HG02870 (cell line): ENCODE results near the gene OOSP2.

Experiments
- ATAC-seq: cut with Tn5 transposase; IDR thresholded peaks from one replicate; pipeline ENCODE4 v1.9.1; 2021; ENCODE audit warnings: mild to moderate bottlenecking, moderate library complexity; ENCODE audit not compliant: unreplicated experiment

Gene OOSP2

DNA sequence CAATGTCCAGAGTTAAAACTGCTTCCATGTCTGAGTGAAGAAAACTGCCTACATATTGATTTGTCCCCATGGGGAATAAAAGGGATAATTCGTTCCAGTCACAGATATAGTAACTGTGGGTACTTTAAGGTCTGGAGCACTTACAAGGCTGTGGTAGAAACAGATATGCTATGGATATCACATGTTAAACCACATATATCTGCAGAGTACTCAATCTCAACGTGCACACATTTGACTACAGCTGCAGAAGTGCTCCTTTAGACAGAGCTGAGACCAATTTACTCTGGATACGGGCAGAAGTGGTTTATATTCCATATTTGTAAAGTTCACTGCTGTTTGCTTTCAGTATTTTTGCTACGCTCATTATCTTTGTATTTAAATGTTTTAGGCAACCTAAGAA lies 38.5 kb downstream of the OOSP2 start:
- ATAC-seq = no peak

DNA sequence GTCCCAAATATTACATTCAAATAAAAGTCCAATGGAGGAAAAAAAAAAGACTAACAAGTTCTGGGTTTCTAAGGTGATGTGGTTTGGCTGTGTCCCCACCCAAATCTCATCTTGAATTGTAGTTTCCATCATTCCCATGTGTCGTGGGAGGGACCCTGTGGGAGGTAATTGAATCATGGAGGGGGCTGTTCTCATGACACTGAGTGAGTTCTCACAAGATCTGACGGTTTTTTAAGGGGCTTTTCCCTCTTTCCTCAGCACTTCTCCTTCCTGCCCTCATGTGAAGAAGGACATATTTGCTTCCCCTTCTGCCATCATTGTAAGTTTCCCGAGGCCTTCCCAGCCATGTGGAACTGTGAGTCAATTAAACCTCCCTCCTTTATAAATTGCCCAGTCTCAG lies 40.3 kb downstream of the OOSP2 start:
- ATAC-seq = no peak

DNA sequence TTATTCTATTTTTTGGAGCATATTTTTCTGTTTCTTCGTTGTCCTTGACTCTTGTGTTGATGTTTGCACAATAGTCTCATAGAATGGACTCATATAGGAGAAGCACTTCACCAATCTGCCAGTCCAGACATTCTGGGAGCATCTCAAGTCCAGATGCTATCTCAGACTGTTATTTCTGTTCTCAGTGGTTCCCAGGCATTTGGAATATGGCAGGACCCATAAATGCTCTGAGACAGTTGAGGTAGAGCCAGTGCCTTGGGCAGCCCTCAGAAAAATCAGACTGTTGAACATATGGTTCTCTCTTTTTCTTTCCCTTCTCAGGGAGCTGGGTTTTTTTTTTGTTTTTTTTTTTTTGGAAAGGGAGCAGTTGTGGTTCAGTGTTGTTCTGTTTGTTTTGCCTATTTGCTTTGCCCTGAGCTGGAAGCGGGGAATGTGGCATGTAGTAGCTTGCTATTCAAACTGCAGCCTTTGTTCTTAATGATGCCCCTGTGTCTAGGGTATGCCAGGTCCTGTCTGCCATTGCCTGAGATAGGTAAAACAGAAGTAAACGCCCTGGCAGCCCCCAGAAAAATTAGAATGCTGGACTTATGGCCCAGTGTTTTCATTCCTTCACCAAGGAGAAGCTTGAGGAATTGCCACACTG lies 44.5 kb downstream of the OOSP2 start:
- no peak for ATAC-seq

GRCh38 chr11:60085909-60086308 lies 45.7 kb downstream of the OOSP2 start:
- no peak for ATAC-seq

- ATAC-seq = no peak
These were observed 47.0 kb downstream of the OOSP2 start for GRCh38 chr11:60087239-60087638.

- ATAC-seq = no peak
These were observed 48.2 kb downstream of the OOSP2 start, which contains the start of gene MS4A2 for GRCh38 chr11:60088364-60088763. TSS of gene MS4A2 (plus strand) at chr11:60088664. CDS start at chr11:60088766, 102 bp downstream.

- no peak for ATAC-seq
These were observed 55.4 kb downstream of the OOSP2 start for GRCh38 chr11:60095477-60096120.

DNA sequence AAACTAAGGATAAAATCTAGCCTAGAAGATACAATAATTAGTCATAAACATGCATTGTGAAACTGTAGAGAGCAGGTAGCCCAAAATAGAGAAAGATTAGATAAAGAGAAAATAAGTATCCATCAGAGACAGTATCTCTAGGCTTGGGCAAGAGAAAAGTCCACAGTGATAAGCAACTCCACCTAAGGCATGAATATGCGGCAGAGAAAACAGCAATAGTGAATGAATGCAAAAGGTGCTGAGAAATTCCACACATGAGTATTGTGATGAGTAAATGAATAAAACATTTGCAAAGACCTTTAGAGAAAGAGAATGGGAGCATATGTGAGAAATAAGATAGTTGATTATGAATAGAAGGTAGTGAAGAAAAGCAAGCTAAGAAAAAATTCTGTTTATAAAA lies 57.0 kb downstream of the OOSP2 start:
- ATAC-seq = no peak
